H1 (cell line): ENCODE data around the gene SHC3. TPM values are rescaled to one million over a fixed set of nuclear protein-coding genes. Genes with fewer than 3 reads are reported as not detected.

ENCODE experiments used
- BRCA1 ChIP-seq: IDR thresholded peaks from 2 replicates; pipeline ENCODE4 v1.6.1; 2012; ENCODE audit warnings: low read depth, low read length, improper control_type of control experiment
- RAD21 ChIP-seq, 2 experiments: IDR thresholded peaks in 1 of 2; conservative IDR thresholded peaks in 1 of 2; 2 replicates each; pipeline ENCODE4 v1.6.1; 2011; ENCODE audit warnings: low read depth in 2 of 2, low read length in 2 of 2, improper control_type of control experiment in 1 of 2, inconsistent platforms in 1 of 2, mild to moderate bottlenecking in 1 of 2, moderate library complexity in 1 of 2
- SIRT6 ChIP-seq: IDR thresholded peaks from one replicate; pipeline ENCODE4 v1.7.1; 2012; ENCODE audit warnings: low read length, inconsistent platforms
- polyA plus RNA-seq, 7 experiments: library from polyadenylated mRNA; depleted of rRNA in 3 of 7; stranded (reverse) in 5 of 7; unstranded in 2 of 7; fragments of >200 nt in 5 of 7; fragments of 200-250 nt in 2 of 7; gene quantifications; 1 replicate in 5 of 7; 2 replicates in 1 of 7; 4 replicates in 1 of 7; pipeline versions ENCODE4 v1.2.1 to v1.2.3, GENCODE V29; 2011 to 2013; ENCODE audit warnings: missing spikeins in 2 of 7, mixed read lengths in 2 of 7
- total RNA-seq: library from RNA; stranded (reverse); fragmentation: NEBNext Ultra II Directional; extraction: Animal tissue kit (Norgen Biotek cat#: 25700); gene quantifications from 2 replicates; pipeline ENCODE4 v1.2.1, GENCODE V29; 2021

SHC3 gene
- total and polyA plus RNA-seq, 2 of the 8 experiments (the other 6 are each of a cell fraction or from before 2014, with no cell fraction given): 1.4 to 7.1 TPM

DNA sequence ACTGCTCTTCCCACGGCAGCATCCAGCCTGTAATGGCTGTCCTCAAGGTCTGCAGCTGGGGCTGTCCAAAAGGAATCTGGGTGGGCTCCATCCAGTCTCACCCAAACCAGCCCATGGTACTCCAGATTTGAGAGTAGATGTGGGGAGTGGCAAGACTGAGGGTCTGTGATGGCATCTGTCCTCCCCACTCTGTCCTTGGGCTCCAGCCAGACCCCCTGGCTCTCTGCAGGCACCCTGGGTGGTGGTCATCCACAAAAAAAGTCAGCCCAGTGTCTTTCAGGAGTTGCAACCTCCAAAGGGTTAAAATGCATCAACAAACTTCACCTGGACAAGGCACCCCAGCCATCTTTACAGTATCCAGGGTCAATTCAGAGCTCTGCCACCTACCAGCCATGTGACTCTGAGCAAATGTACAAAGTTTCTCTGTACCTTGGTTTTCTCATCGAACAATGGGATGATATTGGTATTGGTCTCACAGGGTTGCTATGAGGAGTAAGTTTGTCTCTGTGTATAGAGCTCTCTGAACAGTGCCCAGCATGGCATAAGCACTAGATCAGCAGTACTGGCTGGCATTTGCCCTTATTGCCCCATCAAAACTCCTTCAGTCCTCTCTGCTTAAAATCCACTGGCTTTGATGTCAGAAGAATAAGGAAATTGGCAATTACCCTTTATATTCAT, 194.6 kb downstream of the SHC3 start (continued):
- TF ChIP-seq BRCA1 (no peak), RAD21 (IDR thresholded peaks at IDR 0.05 in 1 of 2, conservative IDR thresholded peaks at IDR 0.05 in 1 of 2; ENCODE audit: low read depth in 2 of 2, low read length in 2 of 2) (no peak), SIRT6 (no peak)
